ENCODE measurements around the gene PDCD6IP. TPM values are rescaled to one million over a fixed set of nuclear protein-coding genes. Genes with fewer than 3 reads are reported as not detected.

The PDCD6IP gene
- polyA plus RNA-seq, 3 donors, result 88.8 to 100 (median 90.2) TPM

DNA sequence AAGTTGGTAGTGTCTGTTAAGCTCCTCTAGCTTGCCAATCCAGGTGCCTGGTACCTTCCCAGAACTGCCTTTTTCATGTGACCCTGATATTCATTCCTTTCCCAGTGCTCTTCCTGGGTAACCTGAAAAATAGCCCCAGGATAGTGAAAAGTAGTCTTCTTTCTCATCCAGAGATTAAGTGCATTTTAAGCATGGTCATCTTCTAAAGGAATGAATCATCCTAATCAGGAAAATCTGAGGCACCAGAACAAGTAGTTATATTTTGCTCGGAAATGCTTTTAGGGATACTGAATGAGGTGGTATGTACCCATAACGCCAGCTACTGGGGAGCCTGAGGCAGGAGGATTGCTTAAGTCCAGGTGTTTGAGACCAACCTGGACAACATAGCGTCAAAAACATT lies 23.1 kb upstream of the PDCD6IP start:
- Histone ChIP-seq H3K4me2 (replicated peaks; ENCODE audit: extremely low read depth, low read length, poor library complexity, severe bottlenecking) (no peak overlapping the region), H4K20me1 (ENCODE audit: insufficient read depth, low read length) (no peaks in the 10 kb centered on the region), H3K27ac (ENCODE audit: low read depth in 1 of 2, low read length in 2 of 2) (no peak overlapping the region), H3K9ac (ENCODE audit: insufficient read depth, low read length, poor library complexity, severe bottlenecking) (no peak overlapping the region), H3K27me3 (ENCODE audit: control insufficient read depth in 2 of 2, insufficient read depth in 2 of 2, low read length in 2 of 2) (no peaks in the 10 kb centered on the region), H2AFZ (ENCODE audit: insufficient read depth, low read depth, low read length, poor library complexity, severe bottlenecking) (no peak overlapping the region), H3K79me2 (ENCODE audit: insufficient read depth, low read length) (no peaks in the 10 kb centered on the region), H3K36me3 (replicated peaks in 1 of 2; ENCODE audit: control insufficient read depth in 1 of 2, insufficient read depth in 2 of 2, low read length in 2 of 2) (no peaks in the 10 kb centered on the region), H3K4me1 (ENCODE audit: control insufficient read depth in 1 of 2, insufficient read depth in 2 of 2, low read length in 2 of 2) (no peaks in the 10 kb centered on the region), H3K4me3 (replicated peaks in 1 of 3; ENCODE audit: low read depth in 2 of 3, low read length in 3 of 3) (no peak overlapping the region), H3K9me3 (replicated peaks in 1 of 2; ENCODE audit: control insufficient read depth in 1 of 2, insufficient read depth in 1 of 2, low read length in 2 of 2) (no peaks in the 10 kb centered on the region)
- WGBS (ENCODE audit: insufficient coverage), result no CpG with 5 or more reads among the region's 3 CpGs
- H3K27ac Mint-ChIP-seq, result no peak overlapping the region
- DNase-seq, result no peak
- H3K4me3 Mint-ChIP-seq, result no peak overlapping the region
- H3K9me3 Mint-ChIP-seq, result no peaks in the 10 kb centered on the region
- TF ChIP-seq, protein P1, sequence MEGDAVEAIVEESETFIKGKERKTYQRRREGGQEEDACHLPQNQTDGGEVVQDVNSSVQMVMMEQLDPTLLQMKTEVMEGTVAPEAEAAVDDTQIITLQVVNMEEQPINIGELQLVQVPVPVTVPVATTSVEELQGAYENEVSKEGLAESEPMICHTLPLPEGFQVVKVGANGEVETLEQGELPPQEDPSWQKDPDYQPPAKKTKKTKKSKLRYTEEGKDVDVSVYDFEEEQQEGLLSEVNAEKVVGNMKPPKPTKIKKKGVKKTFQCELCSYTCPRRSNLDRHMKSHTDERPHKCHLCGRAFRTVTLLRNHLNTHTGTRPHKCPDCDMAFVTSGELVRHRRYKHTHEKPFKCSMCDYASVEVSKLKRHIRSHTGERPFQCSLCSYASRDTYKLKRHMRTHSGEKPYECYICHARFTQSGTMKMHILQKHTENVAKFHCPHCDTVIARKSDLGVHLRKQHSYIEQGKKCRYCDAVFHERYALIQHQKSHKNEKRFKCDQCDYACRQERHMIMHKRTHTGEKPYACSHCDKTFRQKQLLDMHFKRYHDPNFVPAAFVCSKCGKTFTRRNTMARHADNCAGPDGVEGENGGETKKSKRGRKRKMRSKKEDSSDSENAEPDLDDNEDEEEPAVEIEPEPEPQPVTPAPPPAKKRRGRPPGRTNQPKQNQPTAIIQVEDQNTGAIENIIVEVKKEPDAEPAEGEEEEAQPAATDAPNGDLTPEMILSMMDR (IDR thresholded peaks at IDR 0.05), result no peak
- H3K27me3 Mint-ChIP-seq (ENCODE audit: low read depth in 3 of 3), result peaks cover 0 to under 1% (median 0%) of the 10 kb centered on the region in 3 donors
- intact Hi-C loops (cut with micrococcal nuclease), result no loop called here
- no peaks in the 10 kb centered on the region for H3K36me3 Mint-ChIP-seq
- H3K4me1 Mint-ChIP-seq, result no peaks in the 10 kb centered on the region

DNA sequence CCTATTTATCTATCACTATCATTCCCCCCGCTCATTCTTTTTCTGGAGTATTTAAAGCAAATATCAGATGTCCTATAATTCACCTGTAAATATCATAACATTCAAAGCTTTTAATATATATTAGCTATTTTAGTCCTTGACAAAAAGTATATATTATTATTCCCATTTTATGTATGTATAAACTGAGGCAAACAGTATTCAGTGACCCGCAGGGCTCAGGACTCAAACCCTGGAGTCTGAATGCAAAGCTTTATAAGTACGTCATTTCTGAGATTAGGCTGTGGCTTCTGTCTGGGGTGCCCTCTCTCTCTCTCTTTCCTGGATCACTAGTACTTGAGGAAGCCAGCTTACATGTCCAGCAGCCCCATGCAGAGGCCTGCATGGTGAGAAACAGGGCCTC lies 20.4 kb upstream of the PDCD6IP start:
- Mint-ChIP-seq H3K4me3 (no peak overlapping the region), H3K27ac (no peak overlapping the region), H3K36me3 (no peaks in the 10 kb centered on the region), H3K27me3 (ENCODE audit: low read depth in 3 of 3) (peaks cover 0 to 2% (median 0%) of the 10 kb centered on the region in 3 donors), H3K9me3 (peaks cover 0 to 3% (median 0%) of the 10 kb centered on the region in 7 donors), H3K4me1 (no peaks in the 10 kb centered on the region)
- H3K4me1 ChIP-seq (ENCODE audit: control insufficient read depth in 1 of 2, insufficient read depth in 2 of 2, low read length in 2 of 2), result no peaks in the 10 kb centered on the region
- 100% methylated on average over 1 of the region's 3 CpGs for WGBS (ENCODE audit: insufficient coverage)
- TF ChIP-seq, protein P1 (IDR thresholded peaks at IDR 0.05), result no peak
- H3K4me2 ChIP-seq (replicated peaks; ENCODE audit: extremely low read depth, low read length, poor library complexity, severe bottlenecking), result no peak overlapping the region
- intact Hi-C loops (cut with micrococcal nuclease), result no loop called here
- H3K36me3 ChIP-seq (replicated peaks in 1 of 2; ENCODE audit: control insufficient read depth in 1 of 2, insufficient read depth in 2 of 2, low read length in 2 of 2), result no peaks in the 10 kb centered on the region
- no peak for DNase-seq
- H3K79me2 ChIP-seq (ENCODE audit: insufficient read depth, low read length), result no peaks in the 10 kb centered on the region
- H3K27ac ChIP-seq (ENCODE audit: low read depth in 1 of 2, low read length in 2 of 2), result no peak overlapping the region
- H3K9ac ChIP-seq (ENCODE audit: insufficient read depth, low read length, poor library complexity, severe bottlenecking), result no peak overlapping the region
- H2AFZ ChIP-seq (ENCODE audit: insufficient read depth, low read depth, low read length, poor library complexity, severe bottlenecking), result no peak overlapping the region
- no peak overlapping the region for H3K4me3 ChIP-seq (replicated peaks in 1 of 3; ENCODE audit: low read depth in 2 of 3, low read length in 3 of 3)
- no peaks in the 10 kb centered on the region for H4K20me1 ChIP-seq (ENCODE audit: insufficient read depth, low read length)
- H3K9me3 ChIP-seq (replicated peaks in 1 of 2; ENCODE audit: control insufficient read depth in 1 of 2, insufficient read depth in 1 of 2, low read length in 2 of 2), result no peaks in the 10 kb centered on the region
- no peaks in the 10 kb centered on the region for H3K27me3 ChIP-seq (ENCODE audit: control insufficient read depth in 2 of 2, insufficient read depth in 2 of 2, low read length in 2 of 2)

All from CD14-positive monocyte (primary cell).